Measurements from ENCODE around the gene WASF2.

GRCh38 chr1:27438621-27439061 lies 51.3 kb downstream of the WASF2 start:
- no peak for TF ChIP-seq POLR2A (IDR thresholded peaks at IDR 0.05; ENCODE audit: low read depth, low read length)
- TF ChIP-seq TAF1 (IDR thresholded peaks at IDR 0.05; ENCODE audit: low read depth, low read length) = no peak

All from GM12891 (cell line).